HG03354 (cell line): Measurements from ENCODE around the gene IBA57.
"Not testable (repeated sequence)": the region's sequence is repeated elsewhere in the genome, so short reads cannot be mapped to it uniquely, and the experiment has no call there.

Experiments used
- ATAC-seq: cut with Tn5 transposase; IDR thresholded peaks from one replicate; pipeline ENCODE4 v1.9.1; 2021; ENCODE audit warnings: mild to moderate bottlenecking; ENCODE audit not compliant: unreplicated experiment, poor library complexity, severe bottlenecking

IBA57 gene

GRCh38 chr1:228219962-228220780 is 54.6 kb downstream of the IBA57 start:
- no peak for ATAC-seq

GRCh38 chr1:228221097-228221496 is 55.5 kb downstream of the IBA57 start:
- ATAC-seq: not testable (repeated sequence)

- ATAC-seq: no peak
Measured at GRCh38 chr1:228222548-228222947, 56.9 kb downstream of the IBA57 start.

GRCh38 chr1:228224198-228225164 is 58.9 kb downstream of the IBA57 start:
- no peak for ATAC-seq

GRCh38 chr1:228225165-228225710 is 59.6 kb downstream of the IBA57 start:
- ATAC-seq: no peak

GRCh38 chr1:228225740-228226139 is 60.1 kb downstream of the IBA57 start:
- no peak for ATAC-seq

GRCh38 chr1:228226141-228226874 is 60.7 kb downstream of the IBA57 start:
- ATAC-seq: no peak

- no peak for ATAC-seq
Measured at GRCh38 chr1:228226956-228227791, 61.6 kb downstream of the IBA57 start.

GRCh38 chr1:228228147-228228546 is 62.5 kb downstream of the IBA57 start:
- not testable (repeated sequence) for ATAC-seq

- ATAC-seq: no peak
Measured at GRCh38 chr1:228228601-228229074, 63.0 kb downstream of the IBA57 start.

- no peak for ATAC-seq
Measured at GRCh38 chr1:228231189-228231588, 65.6 kb downstream of the IBA57 start.
